CD8-positive, alpha-beta memory T cell (primary cell): ENCODE results near the gene UBE2N. TPM values are rescaled to one million over a fixed set of nuclear protein-coding genes. Genes with fewer than 3 reads are reported as not detected.
"Not testable (repeated sequence)": the region's sequence is repeated elsewhere in the genome, so short reads cannot be mapped to it uniquely, and the experiment has no call there.

Source experiments
- CTCF ChIA-PET: fragments of 350-600 bp; sonication (Branson Sonifier 250); formaldehyde crosslinking; loops from one replicate; lab custom pipeline; 2021; ENCODE audit warnings: antibody characterized with exemption; lab: Charles Lee
- POLR2A ChIA-PET: fragments of 350-600 bp; sonication (Branson Sonifier 250); formaldehyde crosslinking; loops from one replicate; lab custom pipeline; 2021; ENCODE audit warnings: antibody characterized with exemption; lab: Charles Lee
- DNase-seq, 5 donors: peaks; one replicate each; pipeline versions ENCODE4 v3.0.0 to v3.0.0-alpha.2; 2020 to 2022; ENCODE audit warnings: mixed read lengths in 1 of 5
- H3K27ac ChIP-seq: one replicate; pipeline ENCODE4 v1.7.0; 2013; ENCODE audit warnings: low read depth, mild to moderate bottlenecking, low read length, moderate library complexity
- H3K27me3 ChIP-seq: 2 replicates; pipeline ENCODE4 v1.7.0; 2013; ENCODE audit warnings: low read length, mild to moderate bottlenecking; ENCODE audit not compliant: insufficient read depth, poor library complexity, severe bottlenecking
- H3K36me3 ChIP-seq: 2 replicates; pipeline ENCODE4 v1.7.0; 2013; ENCODE audit warnings: mild to moderate bottlenecking, low read length, moderate library complexity; ENCODE audit not compliant: insufficient read depth
- H3K4me1 ChIP-seq: 2 replicates; pipeline ENCODE4 v1.7.0; 2013; ENCODE audit warnings: mild to moderate bottlenecking, low read length, moderate library complexity; ENCODE audit not compliant: insufficient read depth
- H3K4me3 ChIP-seq: 2 replicates; pipeline ENCODE4 v1.7.0; 2013; ENCODE audit warnings: mild to moderate bottlenecking, low read length
- H3K9me3 ChIP-seq: 2 replicates; pipeline ENCODE4 v1.7.0; 2013; ENCODE audit warnings: mild to moderate bottlenecking, low read length
- H3K27ac Mint-ChIP-seq, 8 donors: one replicate each; pipeline ENCODE4 v1.8.0; 2020 to 2021; ENCODE audit warnings: mixed read lengths in 8 of 8, mild to moderate bottlenecking in 6 of 8, inconsistent platforms in 3 of 8, moderate library complexity in 3 of 8
- H3K27me3 Mint-ChIP-seq, 2 donors: one replicate each; pipeline ENCODE4 v1.8.0; 2020 to 2021; ENCODE audit warnings: mixed read lengths in 2 of 2, mild to moderate bottlenecking in 1 of 2, moderate library complexity in 1 of 2
- H3K36me3 Mint-ChIP-seq, 3 donors: one replicate each; pipeline ENCODE4 v1.8.0; 2020 to 2021; ENCODE audit warnings: mixed read lengths in 3 of 3, inconsistent platforms in 1 of 3, mild to moderate bottlenecking in 1 of 3
- H3K4me1 Mint-ChIP-seq, 3 donors: one replicate each; pipeline ENCODE4 v1.8.0; 2020 to 2021; ENCODE audit warnings: mixed read lengths in 3 of 3, inconsistent platforms in 1 of 3, mild to moderate bottlenecking in 1 of 3
- H3K4me3 Mint-ChIP-seq, 7 donors: one replicate each; pipeline ENCODE4 v1.8.0; 2020 to 2021; ENCODE audit warnings: mixed read lengths in 7 of 7, mild to moderate bottlenecking in 6 of 7, moderate library complexity in 4 of 7, inconsistent platforms in 2 of 7
- H3K9me3 Mint-ChIP-seq, 5 donors: one replicate each; pipeline ENCODE4 v1.8.0; 2020 to 2022; ENCODE audit warnings: mixed read lengths in 5 of 5, mild to moderate bottlenecking in 3 of 5, moderate library complexity in 2 of 5, inconsistent platforms in 1 of 5
- polyA plus RNA-seq: library from polyadenylated mRNA; unstranded; fragments of 300-500 nt; fragmentation: Illumina TruSeq; gene quantifications from one replicate; pipeline ENCODE4 v1.2.3, GENCODE V29; 2021
- total RNA-seq, 2 experiments: library from RNA; stranded (reverse); gene quantifications; one replicate each; pipeline ENCODE4 v1.2.3, GENCODE V29; 2021

UBE2N gene
- total and polyA plus RNA-seq, 3 experiments from 2014 or later: 157 to 244 (median 236) TPM

DNA sequence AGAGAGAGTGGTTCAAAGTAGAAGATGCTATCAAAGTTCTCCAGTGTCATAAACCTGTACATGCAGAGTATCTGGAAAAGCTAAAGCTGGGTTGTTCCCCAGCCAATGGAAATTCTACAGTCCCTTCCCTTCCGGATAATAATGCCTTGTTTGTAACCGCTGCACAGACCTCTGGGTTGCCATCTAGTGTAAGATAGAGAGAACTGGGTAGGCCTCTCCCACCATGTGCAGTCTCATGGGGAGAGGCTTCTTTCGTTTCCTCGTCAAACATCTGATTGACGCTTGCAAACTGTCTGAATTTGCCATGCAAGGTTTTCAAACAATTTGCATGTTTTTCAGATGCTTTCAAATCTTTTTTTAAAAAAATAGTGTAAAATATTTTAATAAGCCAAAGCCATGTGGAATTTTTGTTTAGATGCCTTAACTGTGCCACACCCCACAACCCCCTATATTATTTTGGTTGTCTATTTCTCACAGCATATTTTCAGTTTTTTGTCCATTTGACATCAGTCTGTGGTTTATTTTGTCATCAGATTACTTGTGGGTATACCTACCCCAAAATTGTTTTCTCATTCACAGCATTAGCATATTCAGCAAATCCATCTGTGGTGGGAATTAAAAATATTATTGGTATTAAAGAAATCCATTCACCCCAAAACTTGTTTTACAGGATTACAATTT lies 42.4 kb downstream of the UBE2N start:
- CTCF ChIA-PET, H3K27me3 ChIP-seq, H3K4me3 Mint-ChIP-seq, H3K4me1 ChIP-seq, H3K27ac Mint-ChIP-seq, DNase-seq, H3K27me3 Mint-ChIP-seq, POLR2A ChIA-PET, H3K9me3 ChIP-seq, H3K4me3 ChIP-seq, H3K9me3 Mint-ChIP-seq, H3K4me1 Mint-ChIP-seq, H3K27ac ChIP-seq, H3K36me3 ChIP-seq: not testable (repeated sequence)
- peaks cover 0 to 34% (median 6%) of the 10 kb centered on the region in 3 donors for H3K36me3 Mint-ChIP-seq

DNA sequence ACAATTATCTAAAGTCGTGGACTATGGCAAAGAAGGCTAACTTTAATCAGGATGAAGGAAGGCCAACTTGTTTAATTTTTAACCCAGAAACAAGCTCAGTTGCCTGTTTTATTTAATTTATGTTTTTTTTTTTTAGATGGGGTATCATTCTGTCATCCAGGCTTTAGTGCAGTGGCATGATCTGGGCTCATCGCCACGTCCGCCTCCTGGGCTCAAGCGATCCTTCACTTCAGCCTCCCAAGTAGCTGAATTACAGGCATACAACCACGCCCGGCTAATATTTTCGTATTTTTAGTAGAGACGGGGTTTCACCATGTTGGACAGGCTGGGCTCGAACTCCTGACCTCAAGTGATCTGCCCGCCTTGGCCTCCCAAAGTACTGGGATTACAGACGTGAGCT lies 44.3 kb downstream of the UBE2N start:
- no peaks in the 10 kb centered on the region for H3K9me3 Mint-ChIP-seq
- CTCF ChIA-PET: interaction anchor here (0.7 to 2.8 kb wide), 10 partner anchors 13 to 984 kb away, joined by 3 to 28 read pairs (median 5); no protein-coding TSS in a partner anchor

GRCh38 chr12:93393425-93393824 lies 48.3 kb downstream of the UBE2N start:
- CTCF ChIA-PET: no interaction called here
- H3K4me1 Mint-ChIP-seq: peaks cover 15 to 35% (median 19%) of the 10 kb centered on the region in 3 donors
- no peak for DNase-seq
- no peak overlapping the region for H3K4me3 Mint-ChIP-seq
- Histone ChIP-seq H3K27ac (no peak overlapping the region), H3K27me3 (no peaks in the 10 kb centered on the region), H3K9me3 (no peaks in the 10 kb centered on the region), H3K36me3 (peaks cover 4% of the 10 kb centered on the region), H3K4me3 (no peak overlapping the region), H3K4me1 (no peaks in the 10 kb centered on the region)
- POLR2A ChIA-PET: no interaction called here
- no peaks in the 10 kb centered on the region for H3K9me3 Mint-ChIP-seq
- H3K36me3 Mint-ChIP-seq: peaks cover 0 to 24% (median 4%) of the 10 kb centered on the region in 3 donors
- no peaks in the 10 kb centered on the region for H3K27me3 Mint-ChIP-seq
- no peak overlapping the region for H3K27ac Mint-ChIP-seq

More for the DNA sequence above, 44.3 kb downstream of the UBE2N start:
- no peak overlapping the region for H3K27ac Mint-ChIP-seq
- H3K4me3 Mint-ChIP-seq: no peak overlapping the region
- Histone ChIP-seq H3K36me3 (peaks cover 4% of the 10 kb centered on the region), H3K4me3 (no peak overlapping the region), H3K9me3 (no peaks in the 10 kb centered on the region), H3K4me1 (no peaks in the 10 kb centered on the region), H3K27me3 (no peaks in the 10 kb centered on the region), H3K27ac (no peak overlapping the region)
- no peaks in the 10 kb centered on the region for H3K27me3 Mint-ChIP-seq
- DNase-seq: no peak
- peaks cover 0 to 32% (median 6%) of the 10 kb centered on the region in 3 donors for H3K36me3 Mint-ChIP-seq
- H3K4me1 Mint-ChIP-seq: peaks cover 0 to 5% (median 4%) of the 10 kb centered on the region in 3 donors
- POLR2A ChIA-PET: no interaction called here

GRCh38 chr12:93390549-93391297 lies 51.0 kb downstream of the UBE2N start:
- no peak overlapping the region for H3K27ac ChIP-seq
- Mint-ChIP-seq H3K36me3 (peaks cover 0 to 16% (median 2%) of the 10 kb centered on the region in 3 donors), H3K27me3 (no peaks in the 10 kb centered on the region), H3K9me3 (no peaks in the 10 kb centered on the region), H3K4me3 (no peak overlapping the region), H3K27ac (peak overlapping the region in 3 of 8 donors; percentile 22 to 43 (median 30)), H3K4me1 (peaks cover 30 to 53% (median 32%) of the 10 kb centered on the region in 3 donors)
- H3K27me3 ChIP-seq: no peaks in the 10 kb centered on the region
- no peak overlapping the region for H3K4me3 ChIP-seq
- H3K9me3 ChIP-seq: no peaks in the 10 kb centered on the region
- DNase-seq: no peak
- H3K36me3 ChIP-seq: no peaks in the 10 kb centered on the region
- CTCF ChIA-PET: no interaction called here
- peaks cover 7% of the 10 kb centered on the region for H3K4me1 ChIP-seq
- POLR2A ChIA-PET: no interaction called here

GRCh38 chr12:93390031-93390430 lies 51.7 kb downstream of the UBE2N start:
- peaks cover 13% of the 10 kb centered on the region for H3K4me1 ChIP-seq
- Mint-ChIP-seq H3K4me1 (peaks cover 37 to 60% (median 38%) of the 10 kb centered on the region in 3 donors), H3K9me3 (no peaks in the 10 kb centered on the region), H3K27me3 (no peaks in the 10 kb centered on the region), H3K4me3 (no peak overlapping the region), H3K36me3 (peaks cover 0 to 17% (median 2%) of the 10 kb centered on the region in 3 donors), H3K27ac (peak overlapping the region in 3 of 8 donors; percentile 20 to 58 (median 30))
- H3K4me3 ChIP-seq: no peak overlapping the region
- no peaks in the 10 kb centered on the region for H3K9me3 ChIP-seq
- no peaks in the 10 kb centered on the region for H3K36me3 ChIP-seq
- no peaks in the 10 kb centered on the region for H3K27me3 ChIP-seq
- ChIA-PET POLR2A (no interaction called here), CTCF (no interaction called here)
- no peak for DNase-seq
- no peak overlapping the region for H3K27ac ChIP-seq

GRCh38 chr12:93387780-93388179 lies 54.0 kb downstream of the UBE2N start:
- H3K9me3 Mint-ChIP-seq: no peaks in the 10 kb centered on the region
- no peaks in the 10 kb centered on the region for H3K9me3 ChIP-seq
- peaks cover 0 to 13% (median 0%) of the 10 kb centered on the region in 3 donors for H3K36me3 Mint-ChIP-seq
- no peaks in the 10 kb centered on the region for H3K27me3 ChIP-seq
- no peak overlapping the region for H3K4me3 ChIP-seq
- peaks cover 45 to 75% (median 47%) of the 10 kb centered on the region in 3 donors for H3K4me1 Mint-ChIP-seq
- no peak overlapping the region for H3K27ac ChIP-seq
- ChIA-PET CTCF (interaction anchor here (2.1 kb wide), 1 partner anchor 9 kb away, joined by 6 read pairs; no protein-coding TSS in a partner anchor), POLR2A (no interaction called here)
- no peaks in the 10 kb centered on the region for H3K27me3 Mint-ChIP-seq
- peak overlapping the region in 1 of 8 donors; percentile 5 for H3K27ac Mint-ChIP-seq
- H3K4me1 ChIP-seq: peaks cover 22% of the 10 kb centered on the region
- no peak for DNase-seq
- peak overlapping the region in 1 of 7 donors; percentile 24 for H3K4me3 Mint-ChIP-seq
- no peaks in the 10 kb centered on the region for H3K36me3 ChIP-seq

DNA sequence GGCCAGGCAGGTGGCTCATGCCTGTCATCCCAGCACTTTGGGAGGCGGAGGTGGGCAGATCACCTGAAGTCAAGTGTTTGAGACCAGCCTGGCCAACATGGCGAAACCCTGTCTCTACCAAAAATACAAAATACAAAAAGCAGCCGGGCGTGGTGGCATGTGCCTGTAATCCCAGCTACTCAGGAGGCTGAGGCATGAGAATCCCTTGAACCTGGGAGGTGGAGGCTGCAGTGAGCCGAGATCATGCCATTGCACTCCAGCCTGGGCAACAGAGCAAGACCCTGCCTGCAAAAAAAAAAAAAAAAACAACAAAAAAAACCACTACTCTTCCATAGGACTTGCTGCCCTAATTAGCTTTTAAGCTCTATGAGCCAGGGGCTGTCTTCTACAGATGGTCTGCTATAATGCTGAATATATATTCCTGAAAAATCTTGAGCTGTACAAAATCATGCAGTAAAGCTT lies 59.7 kb downstream of the UBE2N start:
- H3K9me3 Mint-ChIP-seq, H3K27me3 Mint-ChIP-seq, H3K36me3 ChIP-seq, H3K27me3 ChIP-seq, H3K4me3 ChIP-seq, H3K9me3 ChIP-seq, DNase-seq, POLR2A ChIA-PET: not testable (repeated sequence)
- Mint-ChIP-seq H3K4me1 (peaks cover 48 to 67% (median 60%) of the 10 kb centered on the region in 3 donors), H3K36me3 (peaks cover 0 to 15% (median 3%) of the 10 kb centered on the region in 3 donors), H3K27ac (peak overlapping the region in 2 of 8 donors; percentile 14 to 26), H3K4me3 (peak overlapping the region in 4 of 7 donors; percentile 13 to 100 (median 54))
- Histone ChIP-seq H3K4me1 (peaks cover 45% of the 10 kb centered on the region), H3K27ac (peak overlapping the region; percentile 93)
- CTCF ChIA-PET: interaction anchor here (1.3 to 3.6 kb wide), 6 partner anchors 15 to 720 kb away, joined by 3 to 15 read pairs (median 4); no protein-coding TSS in a partner anchor
